Hematopoietic multipotent progenitor cell treated with erythropoietin and hydrocortisone succinate and interleukin-3 and kit ligand, for 15 days (in vitro differentiated cells): Measurements from ENCODE around the gene COQ2.
"Not testable (repeated sequence)": the region's sequence is repeated elsewhere in the genome, so short reads cannot be mapped to it uniquely, and the experiment has no call there.

Source experiments
- DNase-seq: peaks from one replicate; pipeline ENCODE4 v3.0.0-alpha.2; 2015; ENCODE audit warnings: low spot score

The COQ2 gene

DNA sequence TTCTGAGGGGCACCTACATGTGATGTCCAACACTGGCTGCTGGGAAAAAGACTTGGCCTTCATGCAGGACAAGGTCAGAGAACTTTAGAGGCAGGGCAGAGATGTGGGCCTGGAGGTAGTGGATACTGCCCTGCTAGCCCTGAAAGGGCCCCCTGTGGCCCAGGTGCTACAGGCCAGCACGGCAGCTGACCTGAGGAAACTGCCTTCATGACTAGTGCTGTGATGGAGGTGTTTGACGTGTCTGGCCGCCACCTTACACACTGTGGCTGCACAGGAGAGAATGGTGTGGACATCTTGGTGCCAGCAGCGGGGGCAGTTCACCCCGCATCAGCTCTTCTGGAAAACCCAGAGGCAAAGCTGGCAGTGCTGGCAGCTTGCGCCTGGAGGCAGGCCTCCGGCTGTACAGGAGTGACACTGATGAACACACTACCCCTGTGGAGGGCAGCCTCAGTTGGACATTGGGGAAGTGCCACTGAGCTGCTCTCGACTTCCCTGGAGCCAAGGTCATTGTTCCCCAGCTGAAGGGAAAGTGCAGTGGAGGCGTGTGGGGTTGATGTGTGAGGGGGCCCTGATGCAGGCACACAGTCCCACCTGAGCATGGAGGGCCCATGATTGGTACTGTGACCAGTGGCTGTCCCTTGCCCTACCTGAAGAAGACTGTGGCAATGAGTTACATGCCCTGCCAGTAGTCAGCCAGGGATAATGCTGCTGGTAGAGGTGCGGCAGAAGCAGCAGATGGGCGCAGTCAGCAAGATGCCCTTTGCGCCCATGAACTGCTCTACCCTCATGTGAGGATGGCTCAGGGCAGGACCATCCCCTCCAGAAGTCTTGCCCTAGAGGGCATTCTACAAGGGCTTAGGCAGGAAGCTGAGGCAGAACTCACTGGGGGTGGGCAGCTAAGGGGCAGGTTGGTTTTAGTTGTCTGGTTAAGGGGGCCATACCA is 36.9 kb downstream of the COQ2 start:
- no peak for DNase-seq

DNA sequence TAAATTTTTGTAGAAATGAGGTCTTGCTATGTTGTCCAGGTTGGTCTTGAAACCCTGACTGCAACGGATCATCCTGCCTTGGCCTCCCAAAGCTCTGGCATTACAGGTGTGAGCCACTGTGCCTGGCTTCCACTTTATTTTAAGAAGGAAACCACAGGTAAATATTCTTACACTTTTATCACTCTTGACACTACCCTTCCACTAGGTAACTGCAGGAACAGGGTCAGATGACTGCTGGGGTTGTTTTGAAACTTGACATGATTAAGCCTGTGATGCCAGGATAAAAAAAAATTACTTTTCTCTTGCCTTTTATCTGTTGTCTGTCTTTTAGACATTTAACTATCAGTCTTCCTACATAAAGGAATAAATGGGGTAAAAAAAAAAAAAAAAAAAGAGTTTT is 43.5 kb downstream of the COQ2 start:
- no peak for DNase-seq

- DNase-seq = no peak
These were observed 44.2 kb downstream of the COQ2 start for GRCh38 chr4:83240379-83240875.

DNA sequence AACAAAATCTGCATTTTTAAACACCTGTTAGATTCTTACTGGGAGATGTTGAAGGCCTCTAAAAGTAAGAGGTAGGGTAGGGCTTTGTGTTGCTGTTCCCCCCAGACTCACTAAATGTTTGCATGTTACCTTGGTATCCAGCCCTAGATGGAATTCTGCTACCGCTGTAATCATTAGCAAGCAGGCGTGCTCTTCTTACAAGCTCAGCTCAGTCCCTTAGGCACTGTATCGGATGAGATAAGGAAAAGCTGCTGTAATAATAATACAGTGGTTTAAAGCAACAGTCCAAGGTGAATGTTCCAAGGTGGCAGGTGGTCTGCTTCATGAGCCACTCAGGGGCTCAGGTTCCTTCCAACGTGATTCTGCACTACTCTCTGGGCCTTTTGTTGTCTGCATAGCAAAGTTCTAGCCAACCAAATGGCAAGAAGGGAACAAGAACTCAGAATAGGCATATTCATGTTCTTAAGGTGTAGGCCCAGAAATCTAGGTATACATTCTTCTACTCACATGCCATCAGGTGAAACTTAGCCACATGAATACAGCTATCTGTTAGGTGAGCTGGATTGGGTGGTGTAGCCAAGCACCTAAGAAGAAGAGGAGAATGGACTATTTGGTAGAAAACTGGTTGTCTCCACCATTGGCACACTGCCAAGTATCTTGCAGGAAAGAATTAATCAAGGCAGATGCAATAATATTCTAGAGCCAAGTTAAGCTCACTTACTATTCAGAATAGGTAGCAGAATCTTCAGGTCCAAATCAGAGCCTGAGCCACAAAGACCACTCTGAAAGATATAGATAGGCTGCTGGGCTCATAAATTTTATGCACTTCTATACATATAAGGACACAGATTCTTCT is 46.0 kb downstream of the COQ2 start:
- DNase-seq = peak; percentile 38

GRCh38 chr4:83237591-83237990 is 47.0 kb downstream of the COQ2 start:
- DNase-seq = no peak

GRCh38 chr4:83235645-83236133 is 48.9 kb downstream of the COQ2 start:
- DNase-seq = not testable (repeated sequence)

DNA sequence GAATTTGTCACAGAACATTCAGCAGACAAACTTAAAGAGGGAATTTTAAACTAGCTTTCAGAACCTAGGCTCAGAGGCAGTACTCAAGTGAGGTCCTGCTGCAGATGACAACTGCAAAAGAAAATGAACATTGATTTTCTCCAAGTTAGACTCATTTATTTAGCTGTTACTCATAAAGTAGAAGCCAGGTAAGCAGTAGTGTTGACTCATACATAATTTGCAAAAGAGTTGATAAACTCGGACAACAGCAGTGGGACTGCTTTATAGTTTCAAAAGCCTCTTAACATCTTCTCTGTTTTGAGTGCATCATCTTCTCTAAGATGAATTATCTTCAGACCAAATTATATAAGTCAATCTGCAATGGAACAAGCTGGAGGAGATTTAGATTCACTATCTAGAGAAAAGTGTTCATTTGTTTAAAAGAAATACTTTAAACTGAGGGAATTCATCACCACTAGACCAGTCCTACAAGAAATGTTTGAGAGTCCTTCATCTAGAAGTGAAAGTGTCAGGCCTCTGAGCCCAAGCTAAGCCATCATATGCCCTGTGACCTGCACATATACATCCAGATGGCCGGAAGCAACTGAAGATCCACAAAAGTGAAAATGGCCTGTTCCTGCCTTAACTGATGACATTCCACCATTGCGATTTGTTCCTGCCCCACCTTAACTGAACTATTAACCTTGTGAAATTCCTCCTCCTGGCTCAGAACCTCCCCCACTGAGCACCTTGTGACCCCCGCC is 49.5 kb downstream of the COQ2 start:
- DNase-seq = no peak

- not testable (repeated sequence) for DNase-seq
These were observed 50.2 kb downstream of the COQ2 start for GRCh38 chr4:83234387-83234786.

DNA sequence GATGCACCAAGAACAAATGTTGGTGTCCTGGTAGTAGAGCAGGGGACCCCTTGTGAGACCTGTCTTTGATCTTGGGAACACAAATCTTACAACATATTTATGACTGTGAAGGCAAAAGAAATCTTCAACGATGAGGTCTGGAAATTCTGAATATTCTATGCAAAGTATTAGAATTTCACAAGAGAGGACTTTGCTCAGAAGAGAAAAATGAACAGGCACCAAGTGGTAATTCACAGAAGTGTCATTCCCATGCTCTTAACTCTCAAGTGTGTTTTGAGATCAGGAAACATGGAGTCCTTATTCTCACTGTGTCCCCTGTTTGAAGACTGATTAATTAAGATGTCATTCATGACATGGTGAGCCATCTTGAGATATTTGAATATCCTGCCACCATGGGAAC is 52.5 kb downstream of the COQ2 start:
- no peak for DNase-seq

DNA sequence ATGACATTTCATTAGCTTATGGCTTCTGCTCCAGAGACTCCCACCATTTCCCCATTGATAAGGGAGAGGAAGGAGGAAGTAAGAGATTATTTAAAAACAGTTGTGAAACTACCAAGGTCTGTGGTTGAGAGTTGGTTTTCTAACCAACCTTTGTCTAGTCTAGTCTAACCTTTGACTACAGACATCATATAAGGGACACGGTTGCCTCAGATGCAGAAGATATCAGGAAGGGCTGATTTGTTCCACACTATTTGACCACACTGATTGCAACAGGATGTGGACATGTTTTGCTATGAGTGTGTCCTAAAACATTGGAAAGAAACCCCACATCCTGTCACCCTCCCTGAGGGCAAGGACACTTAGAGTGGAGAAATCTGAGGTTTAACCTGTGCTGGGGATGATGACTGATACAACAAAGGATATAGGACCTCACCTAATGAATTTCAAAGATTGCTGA is 53.0 kb downstream of the COQ2 start:
- DNase-seq = no peak

DNA sequence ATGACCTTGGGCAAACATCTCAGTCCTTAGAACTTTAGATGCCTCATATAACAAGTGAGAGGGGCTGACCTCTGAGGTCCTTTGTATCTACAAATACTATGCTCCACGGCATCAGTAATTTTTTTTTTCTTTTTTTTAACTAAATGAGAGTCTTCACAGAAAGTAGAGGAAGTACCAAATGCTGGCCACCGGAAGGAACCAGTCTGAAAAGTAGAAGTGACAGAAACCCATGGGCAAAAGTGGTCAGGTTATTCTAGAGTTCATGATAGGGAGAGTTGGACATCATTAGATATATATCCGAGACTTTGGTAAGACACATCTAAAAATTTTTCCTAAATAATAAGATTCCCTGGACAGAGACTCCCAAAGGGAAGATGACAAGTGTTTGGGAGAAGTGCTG is 53.7 kb downstream of the COQ2 start:
- DNase-seq = no peak

DNA sequence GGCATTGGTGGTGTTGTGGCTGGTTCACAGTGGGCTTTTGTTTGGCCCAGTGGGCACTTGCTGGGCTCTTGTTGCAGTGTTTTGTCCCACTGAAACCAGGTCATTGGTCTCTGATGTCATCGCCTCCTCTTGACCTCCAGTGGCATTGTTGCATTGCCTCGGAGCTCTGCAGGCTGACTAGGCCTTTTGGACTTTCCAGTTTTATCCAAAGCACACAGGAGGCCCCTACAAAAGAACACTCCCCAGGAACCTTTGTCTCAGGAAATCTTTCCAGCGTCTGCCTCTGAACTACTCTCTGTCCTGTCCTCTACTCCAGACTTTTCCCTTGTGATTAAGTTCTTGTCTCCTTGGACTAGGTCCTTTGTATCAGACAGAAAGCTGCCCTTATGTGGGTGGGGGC is 54.8 kb downstream of the COQ2 start:
- no peak for DNase-seq

GRCh38 chr4:83228231-83228630 is 56.4 kb downstream of the COQ2 start:
- DNase-seq = no peak

DNA sequence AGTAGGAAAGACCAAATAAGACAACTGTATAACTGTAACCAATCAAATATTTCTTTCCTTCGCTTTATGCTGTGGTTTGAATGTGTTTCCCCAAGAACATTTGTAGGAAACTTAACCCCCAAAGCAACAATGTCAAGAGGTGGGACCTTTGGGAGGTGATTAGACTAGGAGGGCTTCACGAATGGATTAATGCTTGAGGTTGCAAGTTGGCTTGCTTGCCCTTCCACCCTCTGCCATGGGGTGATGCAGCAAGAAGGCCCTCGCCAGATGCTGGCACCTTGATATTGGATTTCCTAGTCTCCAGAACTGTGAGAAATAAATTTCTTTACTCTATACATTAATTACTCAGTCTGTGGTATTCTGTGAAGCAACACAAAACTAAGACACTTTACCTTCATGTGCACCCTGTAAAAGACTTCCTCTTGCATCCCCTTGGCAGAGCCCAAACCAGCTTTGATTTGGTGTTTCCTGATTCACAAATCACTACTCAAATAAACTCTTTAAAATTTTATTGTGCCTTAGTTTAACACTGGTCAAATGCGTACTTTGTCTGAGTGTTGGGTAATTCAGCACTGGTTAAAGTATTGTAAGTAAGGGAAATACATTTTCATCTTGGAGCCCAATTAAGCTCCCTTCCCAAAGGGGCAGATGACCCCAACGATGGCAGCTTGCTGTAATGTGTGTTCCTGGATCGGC is 59.9 kb downstream of the COQ2 start:
- DNase-seq = no peak

GRCh38 chr4:83223781-83224180 is 60.8 kb downstream of the COQ2 start:
- no peak for DNase-seq

- DNase-seq = no peak
These were observed 62.6 kb downstream of the COQ2 start for GRCh38 chr4:83221897-83222441.

- DNase-seq = no peak
These were observed 65.0 kb downstream of the COQ2 start for GRCh38 chr4:83219344-83220331.

- DNase-seq = no peak
These were observed 66.7 kb downstream of the COQ2 start for GRCh38 chr4:83217721-83218522.
